IMR-90 (cell line): ENCODE data around the gene RBKS. TPM values are rescaled to one million over a fixed set of nuclear protein-coding genes. Genes with fewer than 3 reads are reported as not detected.

ENCODE experiments used
- ATAC-seq: fragments of 200-7000 bp; cut with Tn5 transposase; 2 replicates; pipeline ENCODE4 v1.9.1; 2020; ENCODE audit warnings: low read depth, mild to moderate bottlenecking, moderate library complexity
- BruUV-seq: library from RNA; stranded (reverse); fragments of 400-500 nt; replicated peaks from 2 replicates; lab custom pipeline; 2021; lab: Mats Ljungman, UMichigan
- CTCF ChIA-PET: fragments of 300-600 bp; formaldehyde crosslinking; extraction: SDS; loops from one replicate; lab custom pipeline; 2021; ENCODE audit warnings: antibody characterized with exemption; lab: Yijun Ruan, JAX
- POLR2A ChIA-PET: fragments of 300-600 bp; sonication (Branson Sonifier 250); formaldehyde crosslinking; loops from one replicate; lab custom pipeline; 2022; ENCODE audit warnings: antibody characterized with exemption; ENCODE audit not compliant: unreplicated experiment; lab: Charles Lee
- DNase-seq: peaks from one replicate; pipeline ENCODE4 v3.0.0; 2013
- H2AFZ ChIP-seq: replicated peaks from 2 replicates; pipeline ENCODE3; 2013; ENCODE audit warnings: low read length, mild to moderate bottlenecking; ENCODE audit not compliant: poor library complexity
- H2AK5ac ChIP-seq: 2 replicates; pipeline ENCODE4 v1.6.1; 2013; ENCODE audit warnings: low read depth, low read length, inconsistent platforms
- H2AK9ac ChIP-seq: replicated peaks from 2 replicates; pipeline ENCODE3; 2013; ENCODE audit warnings: mild to moderate bottlenecking, low read depth, low read length, moderate library complexity; ENCODE audit not compliant: poor library complexity
- H2BK120ac ChIP-seq: 2 replicates; pipeline ENCODE4 v1.6.1; 2013; ENCODE audit warnings: low read depth, low read length, inconsistent platforms
- H2BK15ac ChIP-seq: 3 replicates; pipeline ENCODE4 v1.6.1; 2013; ENCODE audit warnings: low read depth, low read length, inconsistent platforms
- H2BK20ac ChIP-seq: 2 replicates; pipeline ENCODE4 v1.6.1; 2013; ENCODE audit warnings: low read depth, mild to moderate bottlenecking, inconsistent platforms, low read length, moderate library complexity
- H2BK5ac ChIP-seq: 2 replicates; pipeline ENCODE4 v1.6.1; 2013; ENCODE audit warnings: mild to moderate bottlenecking, low read depth, low read length, inconsistent platforms; ENCODE audit not compliant: poor library complexity, severe bottlenecking
- H3K14ac ChIP-seq: replicated peaks from 2 replicates; pipeline ENCODE4 v1.6.1; 2013; ENCODE audit warnings: low read depth, low read length, inconsistent platforms
- H3K18ac ChIP-seq: 2 replicates; pipeline ENCODE4 v1.6.1; 2013; ENCODE audit warnings: low read depth, low read length, control low read depth
- H3K23ac ChIP-seq: 2 replicates; pipeline ENCODE4 v1.6.1; 2013; ENCODE audit warnings: low read depth, low read length, inconsistent platforms
- H3K27ac ChIP-seq: 2 replicates; pipeline ENCODE4 v1.5.1; 2013; ENCODE audit warnings: mild to moderate bottlenecking, control low read depth, low read length; ENCODE audit not compliant: insufficient read depth
- H3K27me3 ChIP-seq: 2 replicates; pipeline ENCODE4 v1.6.1; 2013; ENCODE audit warnings: low read length; ENCODE audit not compliant: control insufficient read depth, insufficient read depth
- H3K36me3 ChIP-seq: 2 replicates; pipeline ENCODE4 v1.6.1; 2013; ENCODE audit warnings: low read length, mixed read lengths; ENCODE audit not compliant: control insufficient read depth, insufficient read depth
- H3K4ac ChIP-seq: 2 replicates; pipeline ENCODE4 v1.6.1; 2013; ENCODE audit warnings: low read depth, low read length, inconsistent platforms
- H3K4me1 ChIP-seq: 2 replicates; pipeline ENCODE4 v1.6.1; 2013; ENCODE audit warnings: low read length, mixed read lengths; ENCODE audit not compliant: control insufficient read depth, insufficient read depth
- H3K4me2 ChIP-seq: 2 replicates; pipeline ENCODE4 v1.6.1; 2013; ENCODE audit warnings: low read depth, mild to moderate bottlenecking, control low read depth, low read length, moderate library complexity
- H3K4me3 ChIP-seq: 2 replicates; pipeline ENCODE4 v1.5.1; 2013; ENCODE audit warnings: low read depth, mild to moderate bottlenecking, control low read depth, low read length, moderate library complexity; ENCODE audit not compliant: insufficient read depth
- H3K56ac ChIP-seq: 2 replicates; pipeline ENCODE4 v1.6.1; 2013; ENCODE audit warnings: low read length, inconsistent platforms; ENCODE audit not compliant: insufficient read depth; ENCODE audit errors: extremely low read depth
- H3K79me1 ChIP-seq, 2 experiments: 2 replicates each; pipeline ENCODE4 v1.6.1; 2013; ENCODE audit warnings: low read length in 2 of 2, inconsistent platforms in 1 of 2, low read depth in 1 of 2
- H3K9ac ChIP-seq: 2 replicates; pipeline ENCODE4 v1.6.1; 2013; ENCODE audit warnings: low read depth, low read length, control low read depth
- H3K9me1 ChIP-seq: 2 replicates; pipeline ENCODE4 v1.6.1; 2013; ENCODE audit warnings: low read length, inconsistent platforms; ENCODE audit not compliant: insufficient read depth
- H3K9me3 ChIP-seq: 2 replicates; pipeline ENCODE4 v1.6.1; 2013; ENCODE audit warnings: low read length; ENCODE audit not compliant: control insufficient read depth, insufficient read depth
- H4K20me1 ChIP-seq: 2 replicates; pipeline ENCODE4 v1.6.1; 2013; ENCODE audit warnings: low read length, inconsistent platforms; ENCODE audit not compliant: insufficient read depth
- H4K5ac ChIP-seq: 2 replicates; pipeline ENCODE4 v1.6.1; 2013; ENCODE audit warnings: mild to moderate bottlenecking, low read depth, low read length, control low read depth
- H4K8ac ChIP-seq, 2 experiments: 2 replicates each; pipeline ENCODE4 v1.6.1; 2013; ENCODE audit warnings: low read depth in 2 of 2, low read length in 2 of 2, control low read depth in 1 of 2, inconsistent platforms in 1 of 2
- H4K91ac ChIP-seq: 2 replicates; pipeline ENCODE4 v1.6.1; 2013; ENCODE audit warnings: low read depth, low read length, inconsistent platforms; ENCODE audit not compliant: insufficient read depth
- CEBPB ChIP-seq: IDR thresholded peaks from 2 replicates; pipeline ENCODE4 v1.6.1; 2012; ENCODE audit warnings: low read depth, low read length, improper control_type of control experiment
- RCOR1 ChIP-seq: IDR thresholded peaks from 2 replicates; pipeline ENCODE4 v1.6.1; 2012; ENCODE audit warnings: mild to moderate bottlenecking, low read length, improper control_type of control experiment; ENCODE audit not compliant: insufficient replicate concordance
- RFX5 ChIP-seq: IDR thresholded peaks from 2 replicates; pipeline ENCODE4 v1.8.0; 2012; ENCODE audit warnings: low read depth, mild to moderate bottlenecking, low read length, moderate library complexity
- WGBS, 2 experiments: methylation state at CpG; one replicate each; pipeline versions ENCODE4 v1.1.5 to v1.1.7; 2013; ENCODE audit warnings: missing lambda C conversion rate in 2 of 2; ENCODE audit not compliant: insufficient read length in 1 of 2; ENCODE audit errors: extremely low coverage in 2 of 2; 5-methylcytosine and 5-hydroxymethylcytosine counted together
- dilution Hi-C: fragments of 300-500 bp; cut with HindIII; formaldehyde crosslinking; loops from one replicate; pipeline ENCODE4 v1.14.3; 2018; ENCODE audit warnings: low sequenced_read_pairs; ENCODE audit not compliant: unreplicated experiment
- in situ Hi-C: fragments of 300-500 bp; cut with MboI; formaldehyde crosslinking; loops from 3 replicates; pipeline ENCODE4 v1.14.3; 2019; ENCODE audit warnings: low sequenced_read_pairs, inconsistent platforms, mixed read lengths
- intact Hi-C: fragments of 100-400 bp; cut with micrococcal nuclease; formaldehyde crosslinking; loops from 2 replicates; pipeline ENCODE4 v1.10.0; 2022
- polyA plus RNA-seq, 3 experiments: library from polyadenylated mRNA; depleted of rRNA; stranded (reverse); fragments of >200 nt; gene quantifications; 2 replicates each; pipeline ENCODE4 v1.2.3, GENCODE V29; 2012; ENCODE audit warnings: low replicate concordance in 1 of 3
- total RNA-seq: library from RNA; depleted of rRNA; stranded (reverse); fragments of >200 nt; gene quantifications from 2 replicates; pipeline ENCODE4 v1.2.3, GENCODE V29; 2012
- TF ChIP-seq, protein P1 (sequence below): conservative IDR thresholded peaks from 2 replicates; pipeline ENCODE4 v1.5.1; 2012; ENCODE audit warnings: mild to moderate bottlenecking, low read depth, low read length, improper control_type of control experiment

RBKS gene
- total and polyA plus RNA-seq, 2 of the 4 experiments (the other 2 are of a cell fraction), result 1.1 to 1.4 TPM

- Histone ChIP-seq H4K5ac (no peak overlapping the region), H3K4me2 (no peak overlapping the region), H2BK20ac (no peak overlapping the region), H3K14ac (no peak overlapping the region), H2BK15ac (no peak overlapping the region), H3K79me1 (no peaks in the 10 kb centered on the region), H2AK5ac (peak overlapping the region; percentile 20; the same call in 1 of the 2 replicates), H2BK5ac (no peak overlapping the region), H3K4me3 (no peak overlapping the region), H4K20me1 (no peaks in the 10 kb centered on the region), H3K27ac (no peak overlapping the region), H2BK120ac (no peak overlapping the region), H2AK9ac (no peak overlapping the region), H2AFZ (peak overlapping the region; percentile 39), H3K18ac (no peak overlapping the region), H3K9me3 (no peaks in the 10 kb centered on the region), H3K4ac (no peak overlapping the region), H3K56ac (no peak overlapping the region), H3K9me1 (peaks cover 4% of the 10 kb centered on the region), H4K91ac (no peak overlapping the region; the same call in 1 of the 2 replicates), H3K9ac (no peak overlapping the region), H3K4me1 (peaks cover 9% of the 10 kb centered on the region), H3K36me3 (no peaks in the 10 kb centered on the region), H3K23ac (no peak overlapping the region), H4K8ac (no peak overlapping the region), H3K27me3 (no peaks in the 10 kb centered on the region)
- in situ Hi-C loops, result no loop called here
- ChIA-PET CTCF (interaction anchor here (0.7 kb wide), 1 partner anchor 21 kb away, joined by 3 read pairs; no protein-coding TSS in a partner anchor), POLR2A (no interaction called here)
- ATAC-seq, result no peak
- TF ChIP-seq, protein P1, sequence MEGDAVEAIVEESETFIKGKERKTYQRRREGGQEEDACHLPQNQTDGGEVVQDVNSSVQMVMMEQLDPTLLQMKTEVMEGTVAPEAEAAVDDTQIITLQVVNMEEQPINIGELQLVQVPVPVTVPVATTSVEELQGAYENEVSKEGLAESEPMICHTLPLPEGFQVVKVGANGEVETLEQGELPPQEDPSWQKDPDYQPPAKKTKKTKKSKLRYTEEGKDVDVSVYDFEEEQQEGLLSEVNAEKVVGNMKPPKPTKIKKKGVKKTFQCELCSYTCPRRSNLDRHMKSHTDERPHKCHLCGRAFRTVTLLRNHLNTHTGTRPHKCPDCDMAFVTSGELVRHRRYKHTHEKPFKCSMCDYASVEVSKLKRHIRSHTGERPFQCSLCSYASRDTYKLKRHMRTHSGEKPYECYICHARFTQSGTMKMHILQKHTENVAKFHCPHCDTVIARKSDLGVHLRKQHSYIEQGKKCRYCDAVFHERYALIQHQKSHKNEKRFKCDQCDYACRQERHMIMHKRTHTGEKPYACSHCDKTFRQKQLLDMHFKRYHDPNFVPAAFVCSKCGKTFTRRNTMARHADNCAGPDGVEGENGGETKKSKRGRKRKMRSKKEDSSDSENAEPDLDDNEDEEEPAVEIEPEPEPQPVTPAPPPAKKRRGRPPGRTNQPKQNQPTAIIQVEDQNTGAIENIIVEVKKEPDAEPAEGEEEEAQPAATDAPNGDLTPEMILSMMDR, result no peak
- TF ChIP-seq CEBPB, result no peak
- TF ChIP-seq RFX5, result no peak
- TF ChIP-seq RCOR1, result no peak
- dilution Hi-C loops, result no loop called here
- DNase-seq, result no peak
- BruUV-seq, result no TSS peak
- WGBS, 2 experiments, result 88% methylated on average over 3 of the region's 13 CpGs; no CpG with 5 or more reads in 1 of the 2 experiments
- intact Hi-C loops, result no loop called here
These were observed 151.7 kb downstream of the RBKS start for GRCh38 chr2:27738349-27739057.
